Right lobe of liver (tissue), 6 donors: ENCODE measurements around the gene PHGDH. TPM values are rescaled to one million over a fixed set of nuclear protein-coding genes. Genes with fewer than 3 reads are reported as not detected.
A peak's percentile ranks its signal among the peaks of the same experiment; 100 is the strongest.

Source experiments
- ATAC-seq, 4 donors: fragments of 200-7000 bp; cut with Tn5 transposase; one replicate each; pipeline ENCODE4 v1.9.1; 2020; ENCODE audit warnings: mild to moderate bottlenecking in 4 of 4, moderate library complexity in 4 of 4
- DNase-seq, 3 donors: peaks; one replicate each; pipeline ENCODE4 v3.0.0-alpha.2; 2020
- H3K27ac ChIP-seq, 3 donors: fragments of 200-600 bp; one replicate each; pipeline ENCODE4 v1.8.0; 2022
- H3K27me3 ChIP-seq, 2 donors: fragments of 200-600 bp; one replicate each; pipeline ENCODE4 v1.8.0; 2022
- H3K36me3 ChIP-seq, 4 donors: fragments of 200-600 bp; sonication (generic) in 1 of 4; one replicate each; pipeline versions ENCODE4 v1.5.1 to v1.8.0; 2017 to 2022; ENCODE audit warnings: control low read depth in 1 of 4
- H3K4me1 ChIP-seq, 4 donors: fragments of 200-600 bp; sonication (generic) in 1 of 4; one replicate each; pipeline versions ENCODE4 v1.5.1 to v1.8.0; 2017 to 2022; ENCODE audit warnings: control low read depth in 1 of 4
- H3K4me3 ChIP-seq, 3 donors: fragments of 200-600 bp; one replicate each; pipeline ENCODE4 v1.8.0; 2022
- H3K9me3 ChIP-seq, 4 donors: fragments of 200-600 bp; sonication (generic) in 1 of 4; one replicate each; pipeline versions ENCODE4 v1.5.1 to v1.8.0; 2017 to 2022; ENCODE audit warnings: control low read depth in 1 of 4
- CTCF ChIP-seq, 4 donors: fragments of 200-600 bp in 3 of 4; fragments of 450-650 bp in 1 of 4; IDR thresholded peaks; one replicate each; pipeline versions ENCODE4 v1.5.1 to v1.8.0; 2016 to 2022; ENCODE audit warnings: antibody characterized with exemption in 4 of 4, mild to moderate bottlenecking in 2 of 4
- POLR2A ChIP-seq: fragments of 450-650 bp; IDR thresholded peaks from one replicate; pipeline ENCODE4 v1.6.1; 2017; ENCODE audit warnings: antibody characterized with exemption, mild to moderate bottlenecking
- WGBS: methylation state at CpG from one replicate; pipeline ENCODE4 v1.1.6; 2018; ENCODE audit warnings: low coverage, low lambda C conversion rate; ENCODE audit not compliant: insufficient coverage; ENCODE audit errors: missing lambda C conversion rate; 5-methylcytosine and 5-hydroxymethylcytosine counted together
- intact Hi-C, 2 donors: fragments of 100-400 bp; cut with DNase I; formaldehyde crosslinking; loops; one replicate each; pipeline versions ENCODE4 v1.11.2 to v1.14.1; 2022
- long read RNA-seq: library from polyadenylated mRNA; unstranded; transcript quantifications from one replicate; pipeline ENCODE4 v2.0.0, GENCODE V29; 2019
- total RNA-seq, 6 experiments: library from RNA; depleted of rRNA in 2 of 6; stranded (reverse); fragments of >200 nt in 2 of 6; fragmentation: NEBNext Ultra II Directional in 3 of 6; extraction: Animal tissue kit (Norgen Biotek cat#: 25700) in 3 of 6; gene quantifications; one replicate each; pipeline versions ENCODE4 v1.1.0 to v1.2.4, GENCODE V29; 2016 to 2023
- donor health status: DM: no; HTN: yes; CAD: no.
- donor health status: DM: no; HTN: no; CAD: no.
- donor health status: DM: no; HTN: no; CAD: no.
- donor health status: DM: no; HTN: yes; CAD: no.
- donor health status: DM: no; HTN: yes; CAD: no.

The PHGDH gene
- total RNA-seq, result 100 to 1,000 TPM in 1 of 6 experiments, 10 to 100 TPM in 5; 51.2 to 151 (median 74.0) TPM
- long read RNA-seq, transcript PHGDH-208 (12 exons, 2,096 nt), result major isoform, 38 of 42 reads
- long read RNA-seq, partial matches to known transcripts, result 3 of 42 reads
- long read RNA-seq, other reads (novel, unspliced or antisense), result 1 of 42 reads

GRCh38 chr1:119711804-119712341, at the start of gene PHGDH:
Gene PHGDH (plus strand): TSS chr1:119711934. CDS start chr1:119712023, 89 bp downstream.
- intact Hi-C loops, result no loop called here
- peak within 1 kb of the TSS; percentile 46 to 72 (median 69) for H3K4me3 ChIP-seq
- peak; percentile 75 for TF ChIP-seq POLR2A
- TF ChIP-seq CTCF (IDR thresholded peaks at IDR 0.05), result no peak
- DNase-seq (peak; percentile 64 to 82 (median 76)), ATAC-seq (peak; percentile 81 to 89 (median 84))
- H3K36me3 ChIP-seq, result no peaks in the 10 kb centered on the region
- H3K27ac ChIP-seq, result peak within 1 kb of the TSS in 2 of 3 donors; percentile 74 to 76
- H3K9me3 ChIP-seq, result no peaks in the 10 kb centered on the region
- H3K27me3 ChIP-seq, result no peaks in the 10 kb centered on the region
- 0% methylated on average over 13 of the region's 27 CpGs for WGBS
- peaks cover 0 to 19% (median 8%) of the 10 kb centered on the region in 4 donors for H3K4me1 ChIP-seq

GRCh38 chr1:119662034-119662437, 49.7 kb upstream of the PHGDH start:
- Histone ChIP-seq H3K4me3 (no peak overlapping the region), H3K27me3 (no peaks in the 10 kb centered on the region), H3K4me1 (peaks cover 0 to 12% (median 5%) of the 10 kb centered on the region in 4 donors), H3K9me3 (no peaks in the 10 kb centered on the region), H3K36me3 (no peaks in the 10 kb centered on the region), H3K27ac (no peak overlapping the region)
- DNase-seq (no peak), ATAC-seq (no peak)
- TF ChIP-seq CTCF (IDR thresholded peaks at IDR 0.05) (no peak), POLR2A (no peak)
- 69% methylated on average over 3 of the region's 3 CpGs for WGBS
- intact Hi-C loops, result loop anchor here (5.0 kb wide), 2 partner anchors 45 to 50 kb away; no protein-coding TSS in a partner anchor

- no peak for TF ChIP-seq CTCF (IDR thresholded peaks at IDR 0.05)
- no peak for TF ChIP-seq POLR2A
- no peaks in the 10 kb centered on the region for H3K36me3 ChIP-seq
- no peaks in the 10 kb centered on the region for H3K27me3 ChIP-seq
- H3K9me3 ChIP-seq, result no peaks in the 10 kb centered on the region
- WGBS, result 83% methylated on average over 3 of the region's 5 CpGs
- no peak overlapping the region for H3K27ac ChIP-seq
- no peak overlapping the region for H3K4me3 ChIP-seq
- ATAC-seq (no peak), DNase-seq (no peak)
- intact Hi-C loops, result loop anchor here (5.0 kb wide), 2 partner anchors 47 to 52 kb away; no protein-coding TSS in a partner anchor
- peaks cover 0 to 12% (median 5%) of the 10 kb centered on the region in 4 donors for H3K4me1 ChIP-seq
Observed at GRCh38 chr1:119664067-119664466, 47.7 kb upstream of the PHGDH start.

DNA sequence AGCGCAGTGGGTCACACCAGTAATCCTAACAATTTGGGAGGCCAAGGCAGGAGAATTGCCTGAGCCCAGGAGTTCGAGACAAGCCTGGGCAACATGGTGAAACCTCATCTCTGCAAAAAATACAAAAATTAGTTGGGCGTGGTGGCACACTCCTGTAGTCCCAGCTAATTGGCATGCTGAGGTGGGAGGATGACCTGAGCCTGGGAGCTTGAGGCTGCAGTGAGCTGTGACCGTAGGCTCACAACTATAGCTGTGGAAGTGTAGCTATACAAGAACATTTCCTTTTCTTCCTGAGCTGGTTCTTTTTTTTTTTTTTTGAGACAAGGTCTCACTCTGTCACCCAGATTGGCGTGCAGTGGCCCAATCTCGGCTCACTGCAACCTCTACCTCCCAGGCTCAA, 44.6 kb upstream of the PHGDH start:
- TF ChIP-seq POLR2A (no peak), CTCF (IDR thresholded peaks at IDR 0.05) (no peak)
- WGBS, result 96% methylated on average over 4 of the region's 6 CpGs
- DNase-seq, result no peak
- H3K4me3 ChIP-seq, result no peak overlapping the region
- no peaks in the 10 kb centered on the region for H3K4me1 ChIP-seq
- intact Hi-C loops, result no loop called here
- no peak overlapping the region for H3K27ac ChIP-seq
- H3K36me3 ChIP-seq, result no peaks in the 10 kb centered on the region
- no peaks in the 10 kb centered on the region for H3K27me3 ChIP-seq
- no peak for ATAC-seq
- H3K9me3 ChIP-seq, result no peaks in the 10 kb centered on the region
